K562 (cell line): ENCODE measurements around the gene SHISAL2A. TPM values are rescaled to one million over a fixed set of nuclear protein-coding genes. Genes with fewer than 3 reads are reported as not detected.

Source experiments
- BCL6 ChIP-seq: fragments of 250-450 bp; sonication (Bioruptor Pico); IDR thresholded peaks from 2 replicates; pipeline ENCODE4 v1.4.0; 2020
- BRF1 ChIP-seq: IDR thresholded peaks from 3 replicates; pipeline ENCODE4 v1.6.1; 2011; ENCODE audit warnings: borderline replicate concordance, mild to moderate bottlenecking; ENCODE audit not compliant: insufficient read length; ENCODE audit errors: extremely low read depth
- CCNT2 ChIP-seq: IDR thresholded peaks from 2 replicates; pipeline ENCODE4 v1.6.1; 2011; ENCODE audit warnings: borderline replicate concordance, low read depth, mild to moderate bottlenecking, moderate library complexity, mixed read lengths, low read length; ENCODE audit not compliant: insufficient read length; ENCODE audit errors: extremely low read depth
- CGGBP1 ChIP-seq: fragments of 250-450 bp; sonication (Bioruptor Pico); IDR thresholded peaks from 2 replicates; pipeline ENCODE4 v1.9.0; 2021; ENCODE audit warnings: mild to moderate bottlenecking
- E2F8 ChIP-seq: fragments of 450-650 bp; IDR thresholded peaks from 2 replicates; pipeline ENCODE4 v1.7.1; 2018; ENCODE audit warnings: mild to moderate bottlenecking, low read depth; ENCODE audit not compliant: partially characterized antibody
- NFYB ChIP-seq: IDR thresholded peaks from 2 replicates; pipeline ENCODE4 v1.6.1; 2011; ENCODE audit warnings: mild to moderate bottlenecking, moderate library complexity; ENCODE audit not compliant: insufficient read length; ENCODE audit errors: extremely low read depth
- RCOR1 ChIP-seq, 2 experiments: IDR thresholded peaks; 2 replicates each; pipeline ENCODE4 v1.6.1; 2012; ENCODE audit warnings: low read depth in 2 of 2, low read length in 2 of 2, borderline replicate concordance in 1 of 2, improper control_type of control experiment in 1 of 2
- SLC30A9 ChIP-seq: fragments of 250-450 bp; sonication (Bioruptor Pico); IDR thresholded peaks from 2 replicates; pipeline ENCODE4 v1.8.0; 2022; ENCODE audit warnings: mild to moderate bottlenecking, moderate library complexity
- TAL1 ChIP-seq: fragments of 450-650 bp; IDR thresholded peaks from 2 replicates; pipeline ENCODE4 v1.6.1; 2016; ENCODE audit warnings: mild to moderate bottlenecking
- ZBED1 ChIP-seq: IDR thresholded peaks from 2 replicates; pipeline ENCODE4 v1.6.1; 2014
- ZBTB34 ChIP-seq: fragments of 250-450 bp; sonication (Bioruptor Pico); IDR thresholded peaks from 2 replicates; pipeline ENCODE4 v1.8.0; 2021; ENCODE audit warnings: mild to moderate bottlenecking, moderate library complexity
- ZNF143 ChIP-seq: sonication (generic); formaldehyde crosslinking; IDR thresholded peaks from 2 replicates; pipeline ENCODE4 v1.9.0; 2022; ENCODE audit warnings: mild to moderate bottlenecking, missing genetic modification reagents
- ZNF57 ChIP-seq: fragments of 450-650 bp; formaldehyde crosslinking; IDR thresholded peaks from 2 replicates; pipeline ENCODE4 v1.4.0; 2020; ENCODE audit warnings: mild to moderate bottlenecking, moderate library complexity
- polyA plus RNA-seq, 8 experiments: library from polyadenylated mRNA; depleted of rRNA in 4 of 8; stranded (reverse) in 5 of 8; unstranded in 3 of 8; fragments of >200 nt; fragmentation: Nextera tagmentation in 2 of 8; fragmentation: Illumina TruSeq in 1 of 8; extraction: Ambion mirVana in 2 of 8; extraction: Trizol in 1 of 8; gene quantifications; 2 replicates each; pipeline versions ENCODE4 v1.2.1 to v1.2.3, GENCODE V29; 2011 to 2014; ENCODE audit warnings: inconsistent platforms in 1 of 8, missing spikeins in 1 of 8
- total RNA-seq, 7 experiments: library from RNA; depleted of rRNA in 6 of 7; stranded (reverse); fragments of >200 nt in 6 of 7; fragmentation: Illumina TruSeq in 2 of 7; extraction: Trizol in 2 of 7; gene quantifications; 2 replicates each; pipeline versions ENCODE4 v1.2.1 to v1.2.3, GENCODE V29; 2011 to 2021; ENCODE audit warnings: low replicate concordance in 1 of 7
- TF ChIP-seq, protein P1 (sequence below), 2 experiments: fragments of 200-800 bp in 1 of 2; sonication (Bioruptor generic) in 1 of 2; sonication (generic) in 1 of 2; formaldehyde crosslinking in 1 of 2; IDR thresholded peaks in 1 of 2; conservative IDR thresholded peaks in 1 of 2; 2 replicates each; pipeline versions ENCODE4 v1.5.0 to v1.6.1; 2016 to 2020; ENCODE audit warnings: missing compliant biosample characterization in 1 of 2, missing genetic modification characterization in 1 of 2, missing genetic modification reagents in 1 of 2
- TF ChIP-seq, protein P2 (sequence below): sonication (generic); formaldehyde crosslinking; IDR thresholded peaks from 2 replicates; pipeline ENCODE4 v1.8.0; 2022; ENCODE audit warnings: missing genetic modification reagents, mild to moderate bottlenecking, moderate library complexity, borderline replicate concordance

Gene SHISAL2A
- total and polyA plus RNA-seq, 9 of the 15 experiments (the other 6 are each of a cell fraction or from before 2014, with no cell fraction given) = 0.11 TPM; not detected in 8

- TF ChIP-seq ZBTB34 (CRISPR knock-in tag) = no peak
- peak; percentile 17 for TF ChIP-seq CCNT2
- TF ChIP-seq, protein P1, sequence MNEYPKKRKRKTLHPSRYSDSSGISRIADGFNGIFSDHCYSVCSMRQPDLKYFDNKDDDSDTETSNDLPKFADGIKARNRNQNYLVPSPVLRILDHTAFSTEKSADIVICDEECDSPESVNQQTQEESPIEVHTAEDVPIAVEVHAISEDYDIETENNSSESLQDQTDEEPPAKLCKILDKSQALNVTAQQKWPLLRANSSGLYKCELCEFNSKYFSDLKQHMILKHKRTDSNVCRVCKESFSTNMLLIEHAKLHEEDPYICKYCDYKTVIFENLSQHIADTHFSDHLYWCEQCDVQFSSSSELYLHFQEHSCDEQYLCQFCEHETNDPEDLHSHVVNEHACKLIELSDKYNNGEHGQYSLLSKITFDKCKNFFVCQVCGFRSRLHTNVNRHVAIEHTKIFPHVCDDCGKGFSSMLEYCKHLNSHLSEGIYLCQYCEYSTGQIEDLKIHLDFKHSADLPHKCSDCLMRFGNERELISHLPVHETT (CRISPR knock-in tag; conservative IDR thresholded peaks at IDR 0.05 in 1 of 2, IDR thresholded peaks at IDR 0.05 in 1 of 2) = peak in 1 of 2 experiments; percentile 68; a peak in 1 of 4 replicates
- TF ChIP-seq E2F8 = peak; percentile 14
- no peak for TF ChIP-seq ZBED1
- TF ChIP-seq TAL1 = no peak
- TF ChIP-seq NFYB = peak; percentile 96
- no peak for TF ChIP-seq BCL6 (CRISPR knock-in tag)
- TF ChIP-seq BRF1 = no peak
- no peak for TF ChIP-seq SLC30A9 (CRISPR knock-in tag)
- no peak for TF ChIP-seq ZNF57 (CRISPR knock-in tag)
- no peak for TF ChIP-seq CGGBP1
- TF ChIP-seq, protein P2, sequence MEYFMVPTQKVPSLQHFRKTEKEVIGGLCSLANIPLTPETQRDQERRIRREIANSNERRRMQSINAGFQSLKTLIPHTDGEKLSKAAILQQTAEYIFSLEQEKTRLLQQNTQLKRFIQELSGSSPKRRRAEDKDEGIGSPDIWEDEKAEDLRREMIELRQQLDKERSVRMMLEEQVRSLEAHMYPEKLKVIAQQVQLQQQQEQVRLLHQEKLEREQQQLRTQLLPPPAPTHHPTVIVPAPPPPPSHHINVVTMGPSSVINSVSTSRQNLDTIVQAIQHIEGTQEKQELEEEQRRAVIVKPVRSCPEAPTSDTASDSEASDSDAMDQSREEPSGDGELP = peak; percentile 94
- TF ChIP-seq ZNF143 (CRISPR knock-in tag) = no peak
- TF ChIP-seq RCOR1 (IDR thresholded peaks at IDR 0.05; ENCODE audit: borderline replicate concordance in 1 of 2, low read depth in 2 of 2, low read length in 2 of 2) = peak in 1 of 2 experiments; percentile 50; a peak in 1 of 4 replicates
These were observed 70.2 kb downstream of the SHISAL2A start (continued) for GRCh38 chr1:52702886-52703787.
